Measurements from ENCODE around the gene TAGLN.

TAGLN gene

DNA sequence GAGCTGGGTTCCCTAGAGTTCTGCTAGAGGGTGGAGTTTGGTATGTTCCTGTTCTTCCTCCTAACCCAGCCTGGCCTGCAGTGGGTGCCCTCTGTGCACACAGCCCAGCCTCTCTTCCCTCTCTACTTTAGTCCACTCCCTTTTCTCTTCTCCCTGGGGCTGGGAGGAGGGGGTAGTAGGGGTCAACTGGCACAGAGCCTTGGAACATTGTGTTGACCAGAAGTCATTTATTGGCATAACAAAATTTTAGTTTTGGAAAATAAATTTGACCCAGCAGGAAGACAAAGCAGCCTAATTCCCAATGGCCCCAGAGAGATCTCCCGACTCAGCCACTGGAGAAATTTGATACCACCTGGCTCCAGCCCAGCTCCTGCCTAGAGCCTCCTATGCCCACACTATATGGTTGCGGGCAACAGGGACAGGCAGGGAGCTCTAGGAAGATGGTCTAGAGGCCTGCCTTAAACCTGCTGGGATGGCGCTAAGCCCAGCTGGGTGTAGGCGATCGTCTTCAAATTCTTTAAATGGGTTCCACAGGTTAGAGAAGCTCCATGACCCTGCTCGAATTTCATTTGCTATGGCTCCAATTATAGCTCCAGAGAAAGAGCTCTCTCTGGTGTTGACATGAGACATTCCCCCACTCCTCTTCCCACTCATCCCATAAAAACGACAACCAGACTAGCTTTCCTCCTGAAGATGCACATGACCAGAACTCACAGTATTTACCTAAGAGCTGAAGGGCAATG is 22.8 kb downstream of the TAGLN start:
- H3K4me3 ChIP-seq (ENCODE audit: low read depth, low read length) = no peak overlapping the region
- in situ Hi-C loops (cut with HindIII; ENCODE audit: low sequenced_read_pairs) = no loop called here
- TF ChIP-seq, protein P1, sequence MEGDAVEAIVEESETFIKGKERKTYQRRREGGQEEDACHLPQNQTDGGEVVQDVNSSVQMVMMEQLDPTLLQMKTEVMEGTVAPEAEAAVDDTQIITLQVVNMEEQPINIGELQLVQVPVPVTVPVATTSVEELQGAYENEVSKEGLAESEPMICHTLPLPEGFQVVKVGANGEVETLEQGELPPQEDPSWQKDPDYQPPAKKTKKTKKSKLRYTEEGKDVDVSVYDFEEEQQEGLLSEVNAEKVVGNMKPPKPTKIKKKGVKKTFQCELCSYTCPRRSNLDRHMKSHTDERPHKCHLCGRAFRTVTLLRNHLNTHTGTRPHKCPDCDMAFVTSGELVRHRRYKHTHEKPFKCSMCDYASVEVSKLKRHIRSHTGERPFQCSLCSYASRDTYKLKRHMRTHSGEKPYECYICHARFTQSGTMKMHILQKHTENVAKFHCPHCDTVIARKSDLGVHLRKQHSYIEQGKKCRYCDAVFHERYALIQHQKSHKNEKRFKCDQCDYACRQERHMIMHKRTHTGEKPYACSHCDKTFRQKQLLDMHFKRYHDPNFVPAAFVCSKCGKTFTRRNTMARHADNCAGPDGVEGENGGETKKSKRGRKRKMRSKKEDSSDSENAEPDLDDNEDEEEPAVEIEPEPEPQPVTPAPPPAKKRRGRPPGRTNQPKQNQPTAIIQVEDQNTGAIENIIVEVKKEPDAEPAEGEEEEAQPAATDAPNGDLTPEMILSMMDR (IDR thresholded peaks at IDR 0.05; ENCODE audit: low read depth, low read length) = peak; percentile 17
- peak; percentile 66 for DNase-seq (ENCODE audit: low read depth, low spot score)

DNA sequence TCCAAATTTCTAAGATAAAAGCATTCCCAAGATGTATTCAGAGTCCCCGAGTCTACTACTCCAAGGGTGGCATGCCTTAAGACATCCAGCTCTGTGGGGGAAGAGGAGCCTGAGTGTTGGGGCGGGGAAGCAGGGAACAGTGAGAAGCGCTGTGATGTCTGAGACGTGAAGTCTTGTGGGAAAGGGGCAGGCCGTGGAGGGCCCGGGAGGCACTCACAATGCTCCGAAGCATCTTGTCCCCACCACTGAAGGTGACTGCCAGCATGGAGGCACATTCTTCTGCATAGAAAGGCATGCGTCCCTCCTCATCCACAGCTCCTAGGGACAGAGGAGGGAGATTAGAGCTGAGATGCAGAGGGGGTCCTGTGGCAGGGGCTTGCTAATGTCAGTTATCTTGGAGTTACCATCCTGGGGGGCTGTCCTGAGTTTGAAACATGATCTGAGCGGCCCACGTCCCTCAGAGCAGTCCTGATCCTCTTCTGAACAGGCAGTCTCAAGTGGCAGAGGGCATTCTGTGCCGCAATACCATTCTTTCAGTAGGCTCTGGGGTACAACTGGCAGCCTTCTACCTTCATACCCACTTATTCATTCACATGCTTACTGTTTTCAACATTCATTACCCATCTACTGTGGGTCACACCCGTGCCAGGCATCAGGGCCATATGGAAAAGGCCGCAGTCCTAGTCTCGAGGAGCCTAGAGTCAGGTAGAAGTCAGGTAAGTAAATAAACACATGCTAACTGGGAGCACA is 24.0 kb downstream of the TAGLN start:
- in situ Hi-C loops (cut with HindIII; ENCODE audit: low sequenced_read_pairs) = no loop called here
- no peak overlapping the region for H3K4me3 ChIP-seq (ENCODE audit: low read depth, low read length)
- no peak for DNase-seq (ENCODE audit: low read depth, low spot score)
- TF ChIP-seq, protein P1 (IDR thresholded peaks at IDR 0.05; ENCODE audit: low read depth, low read length) = no peak

DNA sequence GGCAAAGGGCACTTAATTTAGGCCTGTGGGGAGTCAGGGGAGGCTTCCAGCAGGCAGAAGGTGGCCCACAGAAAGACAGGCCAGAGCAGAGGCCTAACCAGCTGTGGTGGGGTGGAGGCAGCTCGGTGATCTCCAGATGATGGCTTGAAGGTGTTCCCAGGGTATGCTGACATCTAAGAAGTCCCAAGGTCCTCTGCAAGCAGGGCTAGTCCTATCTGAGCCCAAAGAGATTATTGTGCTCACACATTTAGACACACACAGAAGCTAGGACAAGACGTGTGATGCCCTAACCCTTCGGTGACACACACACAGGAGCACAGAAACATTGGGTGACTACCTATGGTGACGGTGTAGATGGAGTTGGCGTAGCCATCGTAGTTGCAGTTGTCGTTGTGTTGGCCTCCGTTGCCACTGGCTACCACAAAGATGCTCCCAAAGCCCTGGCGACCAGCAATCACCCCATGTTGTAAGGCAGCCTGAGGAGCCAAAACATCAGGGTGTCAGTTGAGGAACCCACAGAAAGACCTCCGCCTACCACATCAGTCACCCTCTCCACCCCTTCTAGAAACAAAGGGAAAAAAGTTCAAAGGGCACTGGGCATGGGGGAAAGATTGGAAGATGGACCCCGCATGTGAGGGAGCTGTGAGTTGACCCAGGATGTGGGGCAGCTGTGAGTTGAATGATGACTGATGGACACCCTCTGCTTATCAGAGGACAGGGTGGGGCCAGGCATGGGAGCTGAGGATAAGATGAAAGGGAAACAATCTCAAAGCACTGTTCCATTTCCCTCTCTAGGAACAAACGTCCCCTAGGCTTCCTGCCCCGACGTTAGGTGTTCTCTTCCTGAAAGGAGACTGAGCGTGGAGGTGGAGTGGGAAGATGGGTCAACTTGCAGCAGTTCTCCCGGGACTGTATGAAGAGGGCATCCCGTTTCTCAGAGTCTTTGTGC is 24.8 kb downstream of the TAGLN start:
- TF ChIP-seq, protein P1 (IDR thresholded peaks at IDR 0.05; ENCODE audit: low read depth, low read length) = no peak
- DNase-seq (ENCODE audit: low read depth, low spot score) = no peak
- H3K4me3 ChIP-seq (ENCODE audit: low read depth, low read length) = no peak overlapping the region
- in situ Hi-C loops (cut with HindIII; ENCODE audit: low sequenced_read_pairs) = no loop called here

DNA sequence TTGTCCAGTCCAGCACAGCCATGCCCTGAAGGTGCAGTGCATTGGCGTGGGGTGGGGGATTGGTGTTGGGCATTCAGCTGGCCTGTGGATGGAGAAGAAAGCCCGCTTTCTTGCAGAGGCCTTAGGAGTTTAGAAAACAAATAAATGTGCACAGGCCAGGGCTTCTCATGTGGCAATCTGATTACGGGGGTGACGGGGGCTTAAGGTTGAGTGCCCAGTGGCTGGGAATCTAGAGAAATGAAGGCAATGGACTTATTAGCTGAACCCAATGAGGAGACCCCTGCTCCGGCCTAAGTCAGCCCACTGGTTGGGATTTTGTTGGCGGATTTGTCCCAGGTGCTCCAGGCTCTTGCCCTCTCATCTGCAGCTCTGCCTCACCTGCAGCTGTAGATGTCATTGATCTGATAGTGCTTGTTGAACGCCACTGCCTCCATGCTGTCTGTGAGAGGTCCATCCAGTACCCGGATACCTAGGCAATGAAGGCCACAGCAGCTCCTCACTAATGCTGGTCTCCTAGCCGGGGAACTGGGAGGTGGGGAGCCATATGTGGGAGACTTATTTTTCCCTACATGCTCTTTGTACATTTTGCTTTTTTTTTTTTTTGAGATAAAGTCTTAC is 26.5 kb downstream of the TAGLN start:
- DNase-seq (ENCODE audit: low read depth, low spot score) = no peak
- H3K4me3 ChIP-seq (ENCODE audit: low read depth, low read length) = no peak overlapping the region
- in situ Hi-C loops (cut with HindIII; ENCODE audit: low sequenced_read_pairs) = no loop called here
- TF ChIP-seq, protein P1 (IDR thresholded peaks at IDR 0.05; ENCODE audit: low read depth, low read length) = no peak

DNA sequence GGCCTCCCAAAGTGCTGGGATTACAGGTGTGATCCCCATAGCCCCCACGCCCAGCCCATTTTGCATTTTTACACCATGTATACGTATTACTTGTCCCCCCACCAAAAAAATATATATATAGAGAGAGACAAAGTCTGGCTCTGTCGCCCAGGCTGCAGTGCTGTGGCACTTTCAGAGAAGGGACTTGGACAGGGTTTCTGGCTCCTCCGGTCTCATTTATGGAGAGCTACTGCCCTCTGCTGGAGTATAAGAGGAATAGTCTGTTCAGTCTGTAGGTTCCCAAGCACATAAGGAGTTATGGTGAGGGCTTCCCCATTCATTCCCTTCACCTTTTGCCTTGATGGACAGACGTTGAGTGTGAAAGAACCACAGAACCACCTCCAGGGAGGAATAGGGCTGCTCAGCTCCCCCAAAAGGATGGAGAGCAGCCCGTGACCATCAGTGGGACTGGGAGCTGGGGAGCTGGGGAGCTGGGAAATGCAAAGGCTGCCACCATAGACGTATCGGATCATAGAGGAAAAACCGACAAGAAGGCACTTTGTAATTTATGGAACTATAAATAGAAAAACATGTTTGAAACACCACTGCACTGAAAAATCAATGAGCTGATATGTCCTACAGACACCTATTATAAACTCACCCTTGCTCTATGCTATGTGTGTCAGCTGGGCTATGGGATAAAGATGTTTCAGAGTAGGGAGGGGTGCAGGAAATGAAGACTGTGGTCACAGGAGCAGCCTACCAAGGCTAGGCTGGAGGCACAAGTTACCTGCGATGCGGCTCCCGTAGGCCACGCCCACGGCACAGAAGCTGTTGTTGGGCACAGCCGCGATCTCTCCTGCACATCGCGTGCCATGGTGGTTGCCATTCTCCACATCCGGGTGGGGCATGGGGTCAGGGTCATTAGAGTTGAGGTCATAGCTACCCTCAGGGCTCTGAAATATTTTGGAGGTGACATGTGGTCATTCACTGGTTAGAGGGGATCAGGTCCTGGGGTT is 27.5 kb downstream of the TAGLN start:
- H3K4me3 ChIP-seq (ENCODE audit: low read depth, low read length) = no peak overlapping the region
- TF ChIP-seq, protein P1 (IDR thresholded peaks at IDR 0.05; ENCODE audit: low read depth, low read length) = peak; percentile 76
- peak; percentile 73 for DNase-seq (ENCODE audit: low read depth, low spot score)
- in situ Hi-C loops (cut with HindIII; ENCODE audit: low sequenced_read_pairs) = no loop called here
